Endothelial cell of umbilical vein (primary cell): Measurements from ENCODE around the gene APH1A. TPM values are rescaled to one million over a fixed set of nuclear protein-coding genes. Genes with fewer than 3 reads are reported as not detected.

Experiments used
- BruUV-seq: library from RNA; stranded (reverse); fragments of 400-500 nt; replicated peaks from 2 replicates; lab custom pipeline; 2021; lab: Mats Ljungman, UMichigan
- CTCF ChIA-PET: fragments of 300-600, 350-600 bp; sonication (Branson Sonifier 250); formaldehyde crosslinking; loops from one replicate; lab custom pipeline; 2021; ENCODE audit warnings: antibody characterized with exemption, inconsistent platforms; lab: Charles Lee
- POLR2A ChIA-PET: fragments of 300-600, 350-600 bp; sonication (Branson Sonifier 250); formaldehyde crosslinking; loops from one replicate; lab custom pipeline; 2021; ENCODE audit warnings: antibody characterized with exemption, inconsistent platforms; lab: Charles Lee
- DNase-seq: peaks from one replicate; pipeline ENCODE4 v3.0.0-alpha.2; 2011; ENCODE audit warnings: low read depth, low spot score
- FAIRE-seq: peaks from 2 replicates; lab custom pipeline; 2011; peaks lifted over from hg19 to GRCh38; lab: Jason Lieb, UNC
- H2AFZ ChIP-seq: 2 replicates; pipeline ENCODE4 v1.6.0; 2012; ENCODE audit warnings: low read depth, low read length, control low read depth, inconsistent platforms
- H3K27ac ChIP-seq: 2 replicates; pipeline ENCODE4 v1.5.1; 2011; ENCODE audit warnings: low read depth, mild to moderate bottlenecking, control low read depth, low read length, moderate library complexity; ENCODE audit not compliant: insufficient read depth
- H3K27me3 ChIP-seq, 2 experiments: 2 replicates each; pipeline versions ENCODE4 v1.6.0 to v1.6.1; 2011; ENCODE audit warnings: low read length in 2 of 2, mixed read lengths in 1 of 2; ENCODE audit not compliant: control insufficient read depth in 2 of 2, insufficient read depth in 2 of 2
- H3K36me3 ChIP-seq, 2 experiments: 2 replicates in 1 of 2; 3 replicates in 1 of 2; pipeline ENCODE4 v1.5.1; 2011; ENCODE audit warnings: low read length in 2 of 2, mild to moderate bottlenecking in 1 of 2, moderate library complexity in 1 of 2; ENCODE audit not compliant: control insufficient read depth in 2 of 2, insufficient read depth in 2 of 2; ENCODE audit errors: extremely low read depth in 1 of 2
- H3K4me1 ChIP-seq: 3 replicates; pipeline ENCODE4 v1.5.1; 2011; ENCODE audit warnings: mild to moderate bottlenecking, low read length; ENCODE audit not compliant: control insufficient read depth, insufficient read depth; ENCODE audit errors: extremely low read depth
- H3K4me2 ChIP-seq: 2 replicates; pipeline ENCODE4 v1.6.1; 2011; ENCODE audit warnings: low read length, control low read depth, mixed read lengths; ENCODE audit not compliant: insufficient read depth
- H3K4me3 ChIP-seq, 3 experiments: fragments of 200-600 bp in 1 of 3; sonication (generic), shearing (Covaris generic) in 1 of 3; replicated peaks in 1 of 3; 2 replicates each; pipeline ENCODE4 v1.5.1; 2011 to 2016; ENCODE audit warnings: control low read depth in 3 of 3, low read length in 3 of 3, mild to moderate bottlenecking in 2 of 3, inconsistent platforms in 1 of 3, low read depth in 1 of 3, moderate library complexity in 1 of 3; ENCODE audit not compliant: insufficient read depth in 1 of 3
- H3K79me2 ChIP-seq: 2 replicates; pipeline ENCODE4 v1.6.0; 2012; ENCODE audit warnings: low read length, inconsistent platforms; ENCODE audit not compliant: control insufficient read depth, insufficient read depth
- H3K9ac ChIP-seq: replicated peaks from 2 replicates; pipeline ENCODE3; 2011; ENCODE audit warnings: low read length, control low read depth; ENCODE audit not compliant: insufficient read depth; ENCODE audit errors: extremely low read depth
- H3K9me1 ChIP-seq: replicated peaks from 3 replicates; pipeline ENCODE4 v1.6.0; 2011; ENCODE audit warnings: mild to moderate bottlenecking, low read length; ENCODE audit not compliant: control insufficient read depth, insufficient read depth; ENCODE audit errors: extremely low read depth
- H3K9me3 ChIP-seq: replicated peaks from 2 replicates; pipeline ENCODE4 v1.5.1; 2012; ENCODE audit warnings: low read length, inconsistent platforms; ENCODE audit not compliant: control insufficient read depth, insufficient read depth
- H4K20me1 ChIP-seq: replicated peaks from 2 replicates; pipeline ENCODE3; 2011; ENCODE audit warnings: mild to moderate bottlenecking, low read length; ENCODE audit not compliant: control insufficient read depth, insufficient read depth; ENCODE audit errors: extremely low read depth
- CTCF ChIP-seq, 2 donors: IDR thresholded peaks; 1 replicate in 1 of 2; 2 replicates in 1 of 2; pipeline ENCODE4 v1.5.1; 2011; ENCODE audit warnings: low read length in 2 of 2, mild to moderate bottlenecking in 2 of 2, moderate library complexity in 2 of 2, control low read depth in 1 of 2, inconsistent platforms in 1 of 2, low read depth in 1 of 2; ENCODE audit not compliant: insufficient read depth in 1 of 2; ENCODE audit errors: extremely low read depth in 1 of 2
- EZH2 ChIP-seq: IDR thresholded peaks from 2 replicates; pipeline ENCODE4 v1.6.1; 2012; ENCODE audit warnings: borderline replicate concordance, low read depth, mild to moderate bottlenecking, moderate library complexity, low read length, inconsistent platforms; ENCODE audit not compliant: severe bottlenecking
- FOS ChIP-seq: IDR thresholded peaks from 2 replicates; pipeline ENCODE4 v1.6.1; 2011; ENCODE audit warnings: mild to moderate bottlenecking, low read length, moderate library complexity, borderline replicate concordance; ENCODE audit not compliant: insufficient read depth
- GATA2 ChIP-seq: IDR thresholded peaks from 2 replicates; pipeline ENCODE4 v1.7.0; 2011; ENCODE audit warnings: low read depth, mild to moderate bottlenecking, moderate library complexity, mixed read lengths, low read length; ENCODE audit not compliant: insufficient read length, insufficient read depth
- JUN ChIP-seq: IDR thresholded peaks from 2 replicates; pipeline ENCODE4 v1.6.1; 2011; ENCODE audit warnings: borderline replicate concordance, low read depth; ENCODE audit not compliant: insufficient read length, insufficient read depth
- MYC ChIP-seq: IDR thresholded peaks from one replicate; pipeline ENCODE4 v1.6.1; 2011; ENCODE audit warnings: mild to moderate bottlenecking, low read depth, low read length
- POLR2A ChIP-seq: IDR thresholded peaks from 2 replicates; pipeline ENCODE4 v1.6.1; 2012; ENCODE audit warnings: low read depth, mild to moderate bottlenecking, control low read depth, low read length
- POLR2AphosphoS5 ChIP-seq: IDR thresholded peaks from 2 replicates; pipeline ENCODE4 v1.6.1; 2012; ENCODE audit warnings: low read depth, mild to moderate bottlenecking, control low read depth, low read length, moderate library complexity; ENCODE audit not compliant: insufficient read depth
- dilution Hi-C: fragments of 300-500 bp; cut with MboI; formaldehyde crosslinking; loops from one replicate; pipeline ENCODE4 v1.15.0; 2019; ENCODE audit warnings: low sequenced_read_pairs; ENCODE audit not compliant: extremely low pct_ligation_motif_present
- intact Hi-C: fragments of 100-400 bp; cut with micrococcal nuclease; formaldehyde crosslinking; loops from one replicate; pipeline ENCODE4 v1.10.0; 2022
- polyA plus RNA-seq, 4 experiments: library from polyadenylated mRNA; depleted of rRNA in 3 of 4; stranded (reverse) in 3 of 4; unstranded in 1 of 4; fragments of >200 nt; gene quantifications; 2 replicates each; pipeline versions ENCODE4 v1.2.1 to v1.2.3, GENCODE V29; 2011 to 2012; ENCODE audit warnings: missing spikeins in 1 of 4
- total RNA-seq: library from RNA; stranded (reverse); gene quantifications from 2 replicates; pipeline ENCODE4 v1.2.3, GENCODE V29; 2021
- TF ChIP-seq, protein P1 (sequence below): IDR thresholded peaks from 2 replicates; pipeline ENCODE4 v1.6.1; 2011; ENCODE audit not compliant: insufficient read depth, insufficient read length

APH1A gene
- total and polyA plus RNA-seq, 2 donors (not counting 3 experiments of a cell fraction or from before 2014, with no cell fraction given): 165 to 325 TPM

DNA sequence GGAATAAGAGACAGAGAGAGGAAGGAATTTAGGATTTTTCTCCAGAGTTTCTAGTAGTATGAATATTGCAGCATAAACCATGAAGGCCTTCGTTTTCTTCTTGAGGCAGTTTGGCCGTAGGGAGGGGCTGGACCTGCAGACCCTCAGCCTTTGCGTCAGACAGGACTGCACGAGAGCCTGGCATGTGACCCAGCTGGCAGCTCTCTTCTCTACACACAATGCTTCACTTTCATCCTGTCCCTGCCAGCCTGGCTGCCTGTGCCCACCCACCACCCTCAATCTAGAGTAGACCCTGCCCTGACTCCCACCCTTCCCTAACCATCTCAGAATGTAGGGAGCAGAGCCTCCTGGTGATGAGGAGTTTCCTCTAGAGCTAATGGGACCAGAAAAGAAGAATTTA lies 9.6 kb downstream of the APH1A start:
- Histone ChIP-seq H3K4me1 (peaks cover 7% of the 10 kb centered on the region), H3K4me3 (no peak overlapping the region), H3K9me1 (no peaks in the 10 kb centered on the region), H3K79me2 (no peaks in the 10 kb centered on the region), H3K36me3 (no peaks in the 10 kb centered on the region), H2AFZ (no peak overlapping the region), H4K20me1 (no peaks in the 10 kb centered on the region), H3K9me3 (no peaks in the 10 kb centered on the region), H3K9ac (no peak overlapping the region), H3K4me2 (no peak overlapping the region), H3K27ac (no peak overlapping the region), H3K27me3 (peaks cover 15 to 27% of the 10 kb centered on the region in 2 experiments)
- no TSS peak for BruUV-seq
- intact Hi-C loops: loop anchor here (5.0 kb wide), 1 partner anchor 663 kb away; no protein-coding TSS in a partner anchor
- POLR2A ChIA-PET: no interaction called here
- CTCF ChIA-PET: interaction anchor here (0.9 to 13.2 kb wide), 2 partner anchors 16 to 105 kb away, joined by 3 to 466 read pairs; partner anchors contain the start of genes APH1A, C1orf54, CIART and RPRD2
- dilution Hi-C loops: no loop called here
- TF ChIP-seq POLR2AphosphoS5: no peak
- TF ChIP-seq CTCF (IDR thresholded peaks at IDR 0.05; ENCODE audit: extremely low read depth in 1 of 2, insufficient read depth in 1 of 2, low read depth in 1 of 2, low read length in 2 of 2): no peak
- no peak for TF ChIP-seq FOS
- TF ChIP-seq GATA2: no peak
- no peak for TF ChIP-seq EZH2
- TF ChIP-seq MYC: no peak
- no peak for TF ChIP-seq POLR2A
- TF ChIP-seq JUN: no peak
- TF ChIP-seq, protein P1, sequence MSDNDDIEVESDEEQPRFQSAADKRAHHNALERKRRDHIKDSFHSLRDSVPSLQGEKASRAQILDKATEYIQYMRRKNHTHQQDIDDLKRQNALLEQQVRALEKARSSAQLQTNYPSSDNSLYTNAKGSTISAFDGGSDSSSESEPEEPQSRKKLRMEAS: no peak
- DNase-seq (no peak), FAIRE-seq (no peak)
